ENCODE results near the gene NUPR1.

GRCh38 chr16:28521436-28521835, 17.3 kb downstream of the NUPR1 start:
- TF ChIP-seq CTCF (IDR thresholded peaks at IDR 0.05) (no peak), POLR2A (IDR thresholded peaks at IDR 0.05) (no peak)
